DMS 273 treated with DMSO at 0.1 percent for 48 hours (cell line): Measurements from ENCODE around the gene SYPL1.
"Not testable (repeated sequence)": the region's sequence is repeated elsewhere in the genome, so short reads cannot be mapped to it uniquely, and the experiment has no call there.

ENCODE experiments used
- DNase-seq: peaks from one replicate; lab custom pipeline; 2025; lab: John Stamatoyannopoulos, UW

The SYPL1 gene

GRCh38 chr7:106112118-106112971 is at the start of gene SYPL1:
Gene SYPL1 (minus strand): TSS chr7:106112312. CDS start chr7:106112208, 104 bp downstream.
- peak; percentile 90 for DNase-seq

- DNase-seq = no peak
Measured at GRCh38 chr7:106155027-106155426, 42.9 kb upstream of the SYPL1 start.

- peak; percentile 86 for DNase-seq
Measured at GRCh38 chr7:106153891-106154449, 41.9 kb upstream of the SYPL1 start.

GRCh38 chr7:106152313-106152665 is 40.2 kb upstream of the SYPL1 start:
- DNase-seq = no peak

- no peak for DNase-seq
Measured at GRCh38 chr7:106151459-106152312, 39.6 kb upstream of the SYPL1 start.

GRCh38 chr7:106143711-106144337 is 31.7 kb upstream of the SYPL1 start:
- DNase-seq = no peak

- no peak for DNase-seq
Measured at GRCh38 chr7:106142136-106142535, 30.0 kb upstream of the SYPL1 start.

GRCh38 chr7:106140406-106141173 is 28.5 kb upstream of the SYPL1 start:
- peak; percentile 48 for DNase-seq

- peak; percentile 77 for DNase-seq
Measured at GRCh38 chr7:106139265-106140251, 27.4 kb upstream of the SYPL1 start.

- peak; percentile 41 for DNase-seq
Measured at GRCh38 chr7:106138776-106139175, 26.7 kb upstream of the SYPL1 start.

- not testable (repeated sequence) for DNase-seq
Measured at GRCh38 chr7:106138181-106138580, 26.1 kb upstream of the SYPL1 start.

GRCh38 chr7:106134241-106134640 is 22.1 kb upstream of the SYPL1 start:
- DNase-seq = no peak

GRCh38 chr7:106129291-106129690 is 17.2 kb upstream of the SYPL1 start:
- DNase-seq = no peak

GRCh38 chr7:106128836-106129235 is 16.7 kb upstream of the SYPL1 start:
- no peak for DNase-seq

- no peak for DNase-seq
Measured at GRCh38 chr7:106127984-106128780, 16.1 kb upstream of the SYPL1 start.

GRCh38 chr7:106126170-106126938 is 14.2 kb upstream of the SYPL1 start:
- DNase-seq = no peak

- no peak for DNase-seq
Measured at GRCh38 chr7:106125417-106125816, 13.3 kb upstream of the SYPL1 start.

- DNase-seq = no peak
Measured at GRCh38 chr7:106124186-106124585, 12.1 kb upstream of the SYPL1 start.

- no peak for DNase-seq
Measured at GRCh38 chr7:106122713-106123112, 10.6 kb upstream of the SYPL1 start.
